Measurements from ENCODE around the gene ZFP36L1.

DNA sequence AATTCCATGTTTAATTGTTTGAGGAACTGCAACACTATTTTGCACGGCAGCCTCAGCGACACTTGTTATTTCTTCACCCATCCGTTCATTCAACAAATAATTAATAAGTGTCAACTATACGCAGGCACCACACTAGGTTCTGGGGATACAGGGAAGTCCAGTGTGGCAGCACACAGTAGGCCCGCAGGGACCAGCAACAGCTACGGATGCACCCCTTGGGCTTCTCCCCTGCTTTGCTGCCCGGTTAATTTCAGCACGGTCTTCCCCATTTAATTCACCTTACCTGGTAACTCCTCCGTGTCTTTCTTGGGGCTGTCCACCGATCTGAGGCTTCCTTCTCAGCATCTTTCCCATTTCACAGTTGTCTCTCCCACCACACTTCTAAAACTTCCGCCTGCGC lies 48.3 kb downstream of the ZFP36L1 start:
- no peak for TF ChIP-seq POLR2A (IDR thresholded peaks at IDR 0.05)
- TF ChIP-seq, protein P1, sequence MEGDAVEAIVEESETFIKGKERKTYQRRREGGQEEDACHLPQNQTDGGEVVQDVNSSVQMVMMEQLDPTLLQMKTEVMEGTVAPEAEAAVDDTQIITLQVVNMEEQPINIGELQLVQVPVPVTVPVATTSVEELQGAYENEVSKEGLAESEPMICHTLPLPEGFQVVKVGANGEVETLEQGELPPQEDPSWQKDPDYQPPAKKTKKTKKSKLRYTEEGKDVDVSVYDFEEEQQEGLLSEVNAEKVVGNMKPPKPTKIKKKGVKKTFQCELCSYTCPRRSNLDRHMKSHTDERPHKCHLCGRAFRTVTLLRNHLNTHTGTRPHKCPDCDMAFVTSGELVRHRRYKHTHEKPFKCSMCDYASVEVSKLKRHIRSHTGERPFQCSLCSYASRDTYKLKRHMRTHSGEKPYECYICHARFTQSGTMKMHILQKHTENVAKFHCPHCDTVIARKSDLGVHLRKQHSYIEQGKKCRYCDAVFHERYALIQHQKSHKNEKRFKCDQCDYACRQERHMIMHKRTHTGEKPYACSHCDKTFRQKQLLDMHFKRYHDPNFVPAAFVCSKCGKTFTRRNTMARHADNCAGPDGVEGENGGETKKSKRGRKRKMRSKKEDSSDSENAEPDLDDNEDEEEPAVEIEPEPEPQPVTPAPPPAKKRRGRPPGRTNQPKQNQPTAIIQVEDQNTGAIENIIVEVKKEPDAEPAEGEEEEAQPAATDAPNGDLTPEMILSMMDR (IDR thresholded peaks at IDR 0.05), result no peak
